SIG-M5 treated with dmso at 0.1 percent for 504 hours (cell line): Measurements from ENCODE around the gene EPAS1.

Source experiments
- DNase-seq: peaks from one replicate; lab custom pipeline; 2025; ENCODE audit not compliant: unreplicated experiment; lab: John Stamatoyannopoulos, UW

The EPAS1 gene

DNA sequence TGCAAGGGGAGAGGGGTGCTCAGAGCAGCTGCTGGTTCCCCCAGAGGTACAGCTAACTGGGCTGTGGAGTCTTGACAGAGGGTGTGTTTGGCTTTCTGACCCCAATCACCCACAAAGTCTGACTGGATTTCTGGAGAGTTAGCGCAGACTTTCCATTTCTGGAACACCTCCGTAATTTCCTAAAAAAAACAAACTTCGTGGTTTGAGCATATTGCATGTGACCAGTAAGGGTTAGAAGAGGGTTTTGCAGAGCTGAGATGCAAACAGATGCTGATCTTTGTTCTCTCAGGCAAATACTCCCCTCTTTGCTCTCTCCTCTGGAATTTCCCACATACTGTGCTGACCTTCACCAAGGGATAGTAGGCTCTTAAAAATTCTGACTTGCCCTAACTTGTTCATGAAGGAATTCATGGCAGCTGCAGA lies 137.7 kb downstream of the EPAS1 start:
- no peak for DNase-seq

DNA sequence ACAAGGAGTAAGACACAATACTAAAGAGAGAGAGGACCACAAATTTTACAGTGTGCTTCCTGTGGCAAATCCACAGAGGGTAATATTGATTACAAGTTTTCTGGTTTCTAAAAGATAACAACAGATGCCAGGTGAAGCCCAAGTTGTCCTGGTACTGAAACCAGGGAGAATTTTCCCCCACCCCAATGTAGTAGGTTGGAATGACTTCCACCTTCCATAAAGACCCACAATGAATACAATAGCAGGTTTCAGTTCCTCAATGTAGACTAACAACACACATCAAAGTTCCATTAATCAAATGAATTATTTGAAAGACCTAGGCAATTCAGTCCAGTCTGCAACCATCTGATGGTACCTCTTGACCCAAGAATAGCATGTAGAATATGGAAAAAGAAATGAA lies 138.1 kb downstream of the EPAS1 start:
- no peak for DNase-seq

DNA sequence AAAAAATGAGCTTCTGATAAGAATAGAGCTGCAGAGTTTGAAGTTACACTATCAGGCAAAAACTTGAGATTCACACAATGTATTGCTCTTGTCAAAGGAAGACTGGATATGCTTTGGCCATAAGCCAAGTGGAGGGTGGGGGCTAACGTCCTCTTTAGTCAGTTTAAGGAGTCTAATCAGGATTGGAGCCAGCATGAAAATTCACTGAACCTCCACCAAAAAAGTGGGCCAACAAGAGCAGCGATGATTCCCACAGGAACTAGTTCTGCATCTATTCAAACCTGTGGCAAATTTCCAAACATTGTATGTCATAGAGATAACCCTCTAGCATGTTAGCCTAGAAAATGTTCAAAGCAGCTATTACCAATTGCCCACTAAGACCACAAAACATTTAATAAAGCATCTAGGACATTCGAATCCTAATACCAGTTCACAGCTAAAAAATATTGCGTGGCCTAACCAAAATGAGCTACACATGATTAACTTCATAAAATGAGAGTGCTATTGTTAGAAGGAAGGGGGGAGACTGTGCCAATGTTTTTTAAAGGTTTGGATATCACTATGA lies 138.7 kb downstream of the EPAS1 start:
- DNase-seq: no peak
